SK-N-SH (cell line): ENCODE measurements around the gene CHPF2. TPM values are rescaled to one million over a fixed set of nuclear protein-coding genes. Genes with fewer than 3 reads are reported as not detected.

Experiments
- CTCF ChIA-PET: fragments of 300-600, 350-600 bp; formaldehyde crosslinking; extraction: SDS; loops from one replicate; lab custom pipeline; 2021; lab: Yijun Ruan, JAX
- POLR2A ChIA-PET: fragments of 350-600 bp; sonication (Branson Sonifier 250); formaldehyde crosslinking; extraction: SDS; loops from one replicate; lab custom pipeline; 2020; ENCODE audit warnings: antibody characterized with exemption, inconsistent platforms; lab: Yijun Ruan, JAX
- DNase-seq: peaks from one replicate; pipeline ENCODE4 v3.0.0; 2012
- H2AFZ ChIP-seq: fragments of 200-600 bp; sonication (generic); 2 replicates; pipeline ENCODE4 v1.8.1; 2016; ENCODE audit warnings: antibody characterized with exemption, mild to moderate bottlenecking, low read depth
- H3F3A ChIP-seq: fragments of 200-600 bp; sonication (generic); replicated peaks from 2 replicates; pipeline ENCODE3; 2016; ENCODE audit warnings: antibody characterized with exemption, mild to moderate bottlenecking; ENCODE audit not compliant: insufficient read depth
- H3K27ac ChIP-seq, 2 experiments: fragments of 200-500 bp in 1 of 2; fragments of 200-600 bp in 1 of 2; sonication (Bioruptor generic) in 1 of 2; sonication (generic), shearing (Covaris generic) in 1 of 2; 2 replicates each; pipeline versions ENCODE4 v1.5.1 to v1.6.1; 2014 to 2016; ENCODE audit warnings: low read depth in 2 of 2, inconsistent platforms in 1 of 2, low read length in 1 of 2, mild to moderate bottlenecking in 1 of 2, mixed read lengths in 1 of 2
- H3K27me3 ChIP-seq: fragments of 200-600 bp; sonication (generic), shearing (Covaris generic); 2 replicates; pipeline ENCODE4 v1.6.1; 2016; ENCODE audit warnings: mixed run types; ENCODE audit not compliant: insufficient read depth
- H3K36me3 ChIP-seq, 2 experiments: fragments of 200-500 bp in 1 of 2; fragments of 200-600 bp in 1 of 2; sonication (Bioruptor generic) in 1 of 2; sonication (generic) in 1 of 2; replicated peaks in 1 of 2; 2 replicates each; pipeline versions ENCODE3 to v1.5.1; 2014 to 2016; ENCODE audit warnings: low read length in 1 of 2, mild to moderate bottlenecking in 1 of 2; ENCODE audit not compliant: insufficient read depth in 2 of 2, control insufficient read depth in 1 of 2
- H3K4me1 ChIP-seq, 2 experiments: fragments of 200-500 bp in 1 of 2; fragments of 200-600 bp in 1 of 2; sonication (Bioruptor generic) in 1 of 2; sonication (generic), shearing (Covaris generic) in 1 of 2; 2 replicates each; pipeline versions ENCODE4 v1.5.1 to v1.6.1; 2014 to 2016; ENCODE audit warnings: low read depth in 1 of 2, low read length in 1 of 2, mixed run types in 1 of 2; ENCODE audit not compliant: insufficient read depth in 2 of 2, control insufficient read depth in 1 of 2
- H3K4me2 ChIP-seq: fragments of 200-600 bp; sonication (generic), shearing (Covaris generic); 2 replicates; pipeline ENCODE4 v1.6.1; 2017; ENCODE audit warnings: mixed run types
- H3K4me3 ChIP-seq, 2 experiments: fragments of 200-500 bp in 1 of 2; fragments of 200-600 bp in 1 of 2; sonication (Bioruptor generic) in 1 of 2; sonication (generic), shearing (Covaris generic) in 1 of 2; 2 replicates each; pipeline versions ENCODE4 v1.5.1 to v1.8.1; 2014 to 2016; ENCODE audit warnings: low read depth in 2 of 2, inconsistent platforms in 1 of 2, low read length in 1 of 2, mild to moderate bottlenecking in 1 of 2, mixed read lengths in 1 of 2, moderate library complexity in 1 of 2
- H3K79me2 ChIP-seq: fragments of 200-600 bp; sonication (generic); 2 replicates; pipeline ENCODE4 v1.8.1; 2017; ENCODE audit warnings: mild to moderate bottlenecking; ENCODE audit not compliant: insufficient read depth
- H3K9ac ChIP-seq: fragments of 200-600 bp; sonication (generic); 2 replicates; pipeline ENCODE4 v1.6.1; 2017; ENCODE audit warnings: mixed run types
- H3K9me2 ChIP-seq: fragments of 200-600 bp; sonication (generic); 2 replicates; pipeline ENCODE4 v1.6.1; 2017; ENCODE audit warnings: mixed run types
- H3K9me3 ChIP-seq: fragments of 200-600 bp; sonication (generic); 2 replicates; pipeline ENCODE4 v1.6.1; 2017; ENCODE audit warnings: mixed run types, mild to moderate bottlenecking, moderate library complexity
- H4K20me1 ChIP-seq: fragments of 200-600 bp; sonication (generic); 2 replicates; pipeline ENCODE4 v1.6.1; 2017; ENCODE audit warnings: mild to moderate bottlenecking, mixed run types; ENCODE audit not compliant: insufficient read depth
- CTCF ChIP-seq: fragments of 200-600 bp; sonication (generic); IDR thresholded peaks from 2 replicates; pipeline ENCODE4 v1.6.1; 2017; ENCODE audit warnings: antibody characterized with exemption, mild to moderate bottlenecking, moderate library complexity
- ELF1 ChIP-seq: IDR thresholded peaks from 2 replicates; pipeline ENCODE4 v1.4.0; 2012
- EP300 ChIP-seq, 2 experiments: IDR thresholded peaks; 2 replicates each; pipeline versions ENCODE4 v1.4.0 to v1.6.1; 2012; ENCODE audit warnings: borderline replicate concordance in 1 of 2, low read depth in 1 of 2, low read length in 1 of 2
- FOSL2 ChIP-seq: IDR thresholded peaks from 2 replicates; pipeline ENCODE4 v1.4.0; 2012; ENCODE audit warnings: low read depth, mild to moderate bottlenecking, moderate library complexity, borderline replicate concordance
- FOXM1 ChIP-seq: IDR thresholded peaks from 2 replicates; pipeline ENCODE4 v1.4.0; 2012; ENCODE audit warnings: low read depth, mild to moderate bottlenecking
- GABPA ChIP-seq: IDR thresholded peaks from 2 replicates; pipeline ENCODE4 v1.4.0; 2012; ENCODE audit warnings: low read depth, mild to moderate bottlenecking
- IRF3 ChIP-seq: fragments of 150-350 bp; IDR thresholded peaks from 2 replicates; pipeline ENCODE4 v1.6.1; 2016; ENCODE audit warnings: mild to moderate bottlenecking, low read depth, low read length
- MEF2A ChIP-seq: IDR thresholded peaks from 2 replicates; pipeline ENCODE4 v1.4.0; 2012; ENCODE audit warnings: low read depth, borderline replicate concordance
- NFIC ChIP-seq: IDR thresholded peaks from 2 replicates; pipeline ENCODE4 v1.4.0; 2012; ENCODE audit warnings: borderline replicate concordance
- NRF1 ChIP-seq: IDR thresholded peaks from 2 replicates; pipeline ENCODE4 v1.6.1; 2012; ENCODE audit warnings: low read depth, mild to moderate bottlenecking, low read length
- POLR2AphosphoS5 ChIP-seq: IDR thresholded peaks from 2 replicates; pipeline ENCODE4 v1.6.1; 2012; ENCODE audit warnings: low read depth, low read length
- RFX5 ChIP-seq: IDR thresholded peaks from 2 replicates; pipeline ENCODE4 v1.6.1; 2012; ENCODE audit warnings: mild to moderate bottlenecking, improper control_type of control experiment, low read length
- RXRA ChIP-seq: IDR thresholded peaks from 2 replicates; pipeline ENCODE4 v1.4.0; 2012; ENCODE audit warnings: low read depth, mild to moderate bottlenecking, borderline replicate concordance
- TAF1 ChIP-seq: IDR thresholded peaks from 2 replicates; pipeline ENCODE4 v1.6.1; 2012; ENCODE audit warnings: low read depth, mild to moderate bottlenecking, low read length, moderate library complexity, borderline replicate concordance
- TEAD4 ChIP-seq: IDR thresholded peaks from 2 replicates; pipeline ENCODE4 v1.4.0; 2012; ENCODE audit warnings: mild to moderate bottlenecking, borderline replicate concordance; ENCODE audit not compliant: insufficient read depth
- USF1 ChIP-seq: IDR thresholded peaks from 2 replicates; pipeline ENCODE4 v1.4.0; 2012; ENCODE audit warnings: low read depth, borderline replicate concordance
- YY1 ChIP-seq: IDR thresholded peaks from 2 replicates; pipeline ENCODE4 v1.4.0; 2012; ENCODE audit warnings: low read depth, mild to moderate bottlenecking
- ZBTB33 ChIP-seq: IDR thresholded peaks from 2 replicates; pipeline ENCODE4 v1.4.0; 2012; ENCODE audit warnings: low read depth, borderline replicate concordance
- WGBS: methylation state at CpG from one replicate; pipeline ENCODE4 v1.1.6; 2017; ENCODE audit warnings: low lambda C conversion rate; 5-methylcytosine and 5-hydroxymethylcytosine counted together
- polyA plus RNA-seq, 3 experiments: library from polyadenylated mRNA; depleted of rRNA; stranded (reverse); fragments of >200 nt; gene quantifications; 2 replicates each; pipeline ENCODE4 v1.2.3, GENCODE V29; 2012
- TF ChIP-seq, protein P1 (sequence below): fragments of 150-350 bp; IDR thresholded peaks from 2 replicates; pipeline ENCODE4 v1.6.1; 2017; ENCODE audit warnings: antibody characterized with exemption, low read length, low read depth, borderline replicate concordance

The CHPF2 gene
- polyA plus RNA-seq, 1 of the 3 experiments (the other 2 are of a cell fraction), result 68.6 TPM

- TF ChIP-seq EP300 (IDR thresholded peaks at IDR 0.05; ENCODE audit: borderline replicate concordance in 1 of 2, low read depth in 1 of 2, low read length in 1 of 2), result no peak
- TF ChIP-seq, protein P1, sequence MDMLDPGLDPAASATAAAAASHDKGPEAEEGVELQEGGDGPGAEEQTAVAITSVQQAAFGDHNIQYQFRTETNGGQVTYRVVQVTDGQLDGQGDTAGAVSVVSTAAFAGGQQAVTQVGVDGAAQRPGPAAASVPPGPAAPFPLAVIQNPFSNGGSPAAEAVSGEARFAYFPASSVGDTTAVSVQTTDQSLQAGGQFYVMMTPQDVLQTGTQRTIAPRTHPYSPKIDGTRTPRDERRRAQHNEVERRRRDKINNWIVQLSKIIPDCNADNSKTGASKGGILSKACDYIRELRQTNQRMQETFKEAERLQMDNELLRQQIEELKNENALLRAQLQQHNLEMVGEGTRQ, result no peak
- no peak for TF ChIP-seq FOXM1
- TF ChIP-seq FOSL2, result no peak
- TF ChIP-seq POLR2AphosphoS5, result no peak
- no peak for TF ChIP-seq RFX5
- TF ChIP-seq IRF3, result no peak
- no peak for TF ChIP-seq NRF1
- no peak for TF ChIP-seq RXRA
- TF ChIP-seq TEAD4, result no peak
- no peak for TF ChIP-seq NFIC
- no peak for TF ChIP-seq ELF1
These were observed 17.4 kb downstream of the CHPF2 start (continued) for GRCh38 chr7:151249732-151250072.

- CTCF ChIA-PET, result interaction anchor here (0.8 to 3.0 kb wide), 8 partner anchors 8 to 232 kb away, joined by 3 to 9 read pairs (median 5); no protein-coding TSS in a partner anchor
- Histone ChIP-seq H3K4me1 (peaks cover 44 to 52% of the 10 kb centered on the region in 2 experiments; a peak in 3 of 4 replicates), H3K27me3 (no peaks in the 10 kb centered on the region), H3K9me3 (no peaks in the 10 kb centered on the region), H3K4me2 (peak overlapping the region; percentile 90), H3K4me3 (no peak overlapping the region; a peak in 1 of 4 replicates), H3K9me2 (no peaks in the 10 kb centered on the region), H3K9ac (no peak overlapping the region), H3K79me2 (peaks cover 12% of the 10 kb centered on the region; the same call in 1 of the 2 replicates), H2AFZ (no peak overlapping the region), H3K27ac (peak overlapping the region in 1 of 2 experiments; percentile 64; a peak in 1 of 4 replicates), H4K20me1 (no peaks in the 10 kb centered on the region), H3F3A (peaks cover 18% of the 10 kb centered on the region), H3K36me3 (no peaks in the 10 kb centered on the region)
- POLR2A ChIA-PET, result interaction anchor here (1.0 to 1.1 kb wide), 2 partner anchors 18 to 23 kb away, joined by 3 to 4 read pairs; partner anchors contain the start of genes ABCF2 and CHPF2
- WGBS, result 95% methylated on average over 7 of the region's 7 CpGs
- DNase-seq, result no peak
- TF ChIP-seq YY1 (no peak), GABPA (no peak), ELF1 (no peak), MEF2A (no peak), ZBTB33 (no peak), USF1 (no peak), FOSL2 (no peak), TAF1 (no peak), IRF3 (no peak), CTCF (no peak)
These were observed 18.2 kb downstream of the CHPF2 start for GRCh38 chr7:151250181-151251132.
